Measurements from ENCODE around the gene VIM. TPM values are rescaled to one million over a fixed set of nuclear protein-coding genes. Genes with fewer than 3 reads are reported as not detected.
"Not testable (repeated sequence)": the region's sequence is repeated elsewhere in the genome, so short reads cannot be mapped to it uniquely, and the experiment has no call there.

Gene VIM
- total RNA-seq, 1 experiment from 2014 or later, result 2,086 TPM

GRCh38 chr10:17232276-17232960 lies 4.4 kb downstream of the VIM start:
- no peak for DNase-seq (ENCODE audit: low spot score)

- DNase-seq (ENCODE audit: low spot score), result no peak
Measured at GRCh38 chr10:17233286-17233991, 5.4 kb downstream of the VIM start.

- no peak for DNase-seq (ENCODE audit: low spot score)
Measured at GRCh38 chr10:17234431-17234945, 6.4 kb downstream of the VIM start.

- DNase-seq (ENCODE audit: low spot score), result peak; percentile 18
Measured at GRCh38 chr10:17235136-17235535, 7.1 kb downstream of the VIM start.

GRCh38 chr10:17236468-17237148 lies 8.6 kb downstream of the VIM start:
- DNase-seq (ENCODE audit: low spot score), result no peak

GRCh38 chr10:17237149-17237527 lies 9.1 kb downstream of the VIM start:
- no peak for DNase-seq (ENCODE audit: low spot score)

GRCh38 chr10:17237915-17238444 lies 9.9 kb downstream of the VIM start:
- peak; percentile 8 for DNase-seq (ENCODE audit: low spot score)

GRCh38 chr10:17238445-17239291 lies 10.6 kb downstream of the VIM start:
- peak; percentile 16 for DNase-seq (ENCODE audit: low spot score)

GRCh38 chr10:17239345-17240085 lies 11.5 kb downstream of the VIM start:
- no peak for DNase-seq (ENCODE audit: low spot score)

GRCh38 chr10:17240096-17240495 lies 12.1 kb downstream of the VIM start:
- DNase-seq (ENCODE audit: low spot score), result no peak

GRCh38 chr10:17240616-17241015 lies 12.6 kb downstream of the VIM start:
- no peak for DNase-seq (ENCODE audit: low spot score)

GRCh38 chr10:17241611-17242333 lies 13.7 kb downstream of the VIM start:
- DNase-seq (ENCODE audit: low spot score), result no peak

GRCh38 chr10:17244700-17245365 lies 16.8 kb downstream of the VIM start:
- no peak for DNase-seq (ENCODE audit: low spot score)

GRCh38 chr10:17247210-17247609 lies 19.2 kb downstream of the VIM start:
- DNase-seq (ENCODE audit: low spot score), result no peak

GRCh38 chr10:17248964-17249363 lies 20.9 kb downstream of the VIM start:
- DNase-seq (ENCODE audit: low spot score), result no peak

GRCh38 chr10:17249820-17250219 lies 21.8 kb downstream of the VIM start:
- DNase-seq (ENCODE audit: low spot score), result peak; percentile 14

- DNase-seq (ENCODE audit: low spot score), result no peak
Measured at GRCh38 chr10:17250736-17251135, 22.7 kb downstream of the VIM start.

GRCh38 chr10:17254543-17255050 lies 26.6 kb downstream of the VIM start:
- not testable (repeated sequence) for DNase-seq (ENCODE audit: low spot score)

GRCh38 chr10:17255512-17255911 lies 27.5 kb downstream of the VIM start:
- no peak for DNase-seq (ENCODE audit: low spot score)

Measured in H4 (cell line).